IMR-90 (cell line): ENCODE data around the gene LMO4. TPM values are rescaled to one million over a fixed set of nuclear protein-coding genes. Genes with fewer than 3 reads are reported as not detected.

Experiments
- ATAC-seq: fragments of 200-7000 bp; cut with Tn5 transposase; 2 replicates; pipeline ENCODE4 v1.9.1; 2020; ENCODE audit warnings: low read depth, mild to moderate bottlenecking, moderate library complexity
- BruUV-seq: library from RNA; stranded (reverse); fragments of 400-500 nt; replicated peaks from 2 replicates; lab custom pipeline; 2021; lab: Mats Ljungman, UMichigan
- CTCF ChIA-PET: fragments of 300-600 bp; formaldehyde crosslinking; extraction: SDS; loops from one replicate; lab custom pipeline; 2021; ENCODE audit warnings: antibody characterized with exemption; lab: Yijun Ruan, JAX
- POLR2A ChIA-PET: fragments of 300-600 bp; sonication (Branson Sonifier 250); formaldehyde crosslinking; loops from one replicate; lab custom pipeline; 2022; ENCODE audit warnings: antibody characterized with exemption; ENCODE audit not compliant: unreplicated experiment; lab: Charles Lee
- DNase-seq: peaks from one replicate; pipeline ENCODE4 v3.0.0; 2013
- H2AFZ ChIP-seq: replicated peaks from 2 replicates; pipeline ENCODE3; 2013; ENCODE audit warnings: low read length, mild to moderate bottlenecking; ENCODE audit not compliant: poor library complexity
- H2AK5ac ChIP-seq: 2 replicates; pipeline ENCODE4 v1.6.1; 2013; ENCODE audit warnings: low read depth, low read length, inconsistent platforms
- H2AK9ac ChIP-seq: replicated peaks from 2 replicates; pipeline ENCODE3; 2013; ENCODE audit warnings: mild to moderate bottlenecking, low read depth, low read length, moderate library complexity; ENCODE audit not compliant: poor library complexity
- H2BK120ac ChIP-seq: 2 replicates; pipeline ENCODE4 v1.6.1; 2013; ENCODE audit warnings: low read depth, low read length, inconsistent platforms
- H2BK15ac ChIP-seq: 3 replicates; pipeline ENCODE4 v1.6.1; 2013; ENCODE audit warnings: low read depth, low read length, inconsistent platforms
- H2BK20ac ChIP-seq: 2 replicates; pipeline ENCODE4 v1.6.1; 2013; ENCODE audit warnings: low read depth, mild to moderate bottlenecking, inconsistent platforms, low read length, moderate library complexity
- H2BK5ac ChIP-seq: 2 replicates; pipeline ENCODE4 v1.6.1; 2013; ENCODE audit warnings: mild to moderate bottlenecking, low read depth, low read length, inconsistent platforms; ENCODE audit not compliant: poor library complexity, severe bottlenecking
- H3K14ac ChIP-seq: replicated peaks from 2 replicates; pipeline ENCODE4 v1.6.1; 2013; ENCODE audit warnings: low read depth, low read length, inconsistent platforms
- H3K18ac ChIP-seq: 2 replicates; pipeline ENCODE4 v1.6.1; 2013; ENCODE audit warnings: low read depth, low read length, control low read depth
- H3K23ac ChIP-seq: 2 replicates; pipeline ENCODE4 v1.6.1; 2013; ENCODE audit warnings: low read depth, low read length, inconsistent platforms
- H3K27ac ChIP-seq: 2 replicates; pipeline ENCODE4 v1.5.1; 2013; ENCODE audit warnings: mild to moderate bottlenecking, control low read depth, low read length; ENCODE audit not compliant: insufficient read depth
- H3K27me3 ChIP-seq: 2 replicates; pipeline ENCODE4 v1.6.1; 2013; ENCODE audit warnings: low read length; ENCODE audit not compliant: control insufficient read depth, insufficient read depth
- H3K36me3 ChIP-seq: 2 replicates; pipeline ENCODE4 v1.6.1; 2013; ENCODE audit warnings: low read length, mixed read lengths; ENCODE audit not compliant: control insufficient read depth, insufficient read depth
- H3K4ac ChIP-seq: 2 replicates; pipeline ENCODE4 v1.6.1; 2013; ENCODE audit warnings: low read depth, low read length, inconsistent platforms
- H3K4me1 ChIP-seq: 2 replicates; pipeline ENCODE4 v1.6.1; 2013; ENCODE audit warnings: low read length, mixed read lengths; ENCODE audit not compliant: control insufficient read depth, insufficient read depth
- H3K4me2 ChIP-seq: 2 replicates; pipeline ENCODE4 v1.6.1; 2013; ENCODE audit warnings: low read depth, mild to moderate bottlenecking, control low read depth, low read length, moderate library complexity
- H3K4me3 ChIP-seq: 2 replicates; pipeline ENCODE4 v1.5.1; 2013; ENCODE audit warnings: low read depth, mild to moderate bottlenecking, control low read depth, low read length, moderate library complexity; ENCODE audit not compliant: insufficient read depth
- H3K56ac ChIP-seq: 2 replicates; pipeline ENCODE4 v1.6.1; 2013; ENCODE audit warnings: low read length, inconsistent platforms; ENCODE audit not compliant: insufficient read depth; ENCODE audit errors: extremely low read depth
- H3K79me1 ChIP-seq, 2 experiments: 2 replicates each; pipeline ENCODE4 v1.6.1; 2013; ENCODE audit warnings: low read length in 2 of 2, inconsistent platforms in 1 of 2, low read depth in 1 of 2
- H3K9ac ChIP-seq: 2 replicates; pipeline ENCODE4 v1.6.1; 2013; ENCODE audit warnings: low read depth, low read length, control low read depth
- H3K9me1 ChIP-seq: 2 replicates; pipeline ENCODE4 v1.6.1; 2013; ENCODE audit warnings: low read length, inconsistent platforms; ENCODE audit not compliant: insufficient read depth
- H3K9me3 ChIP-seq: 2 replicates; pipeline ENCODE4 v1.6.1; 2013; ENCODE audit warnings: low read length; ENCODE audit not compliant: control insufficient read depth, insufficient read depth
- H4K20me1 ChIP-seq: 2 replicates; pipeline ENCODE4 v1.6.1; 2013; ENCODE audit warnings: low read length, inconsistent platforms; ENCODE audit not compliant: insufficient read depth
- H4K5ac ChIP-seq: 2 replicates; pipeline ENCODE4 v1.6.1; 2013; ENCODE audit warnings: mild to moderate bottlenecking, low read depth, low read length, control low read depth
- H4K8ac ChIP-seq, 2 experiments: 2 replicates each; pipeline ENCODE4 v1.6.1; 2013; ENCODE audit warnings: low read depth in 2 of 2, low read length in 2 of 2, control low read depth in 1 of 2, inconsistent platforms in 1 of 2
- H4K91ac ChIP-seq: 2 replicates; pipeline ENCODE4 v1.6.1; 2013; ENCODE audit warnings: low read depth, low read length, inconsistent platforms; ENCODE audit not compliant: insufficient read depth
- BHLHE40 ChIP-seq: fragments of 150-350 bp; IDR thresholded peaks from 2 replicates; pipeline ENCODE4 v1.6.1; 2016; ENCODE audit warnings: mild to moderate bottlenecking, low read depth, low read length
- CEBPB ChIP-seq: IDR thresholded peaks from 2 replicates; pipeline ENCODE4 v1.6.1; 2012; ENCODE audit warnings: low read depth, low read length, improper control_type of control experiment
- CHD1 ChIP-seq: IDR thresholded peaks from 2 replicates; pipeline ENCODE4 v1.6.1; 2012; ENCODE audit warnings: low read depth, low read length, improper control_type of control experiment
- CTCF ChIP-seq: conservative IDR thresholded peaks from 2 replicates; pipeline ENCODE4 v1.5.1; 2012; ENCODE audit warnings: mild to moderate bottlenecking, low read depth, low read length, improper control_type of control experiment
- ELK1 ChIP-seq: fragments of 150-350 bp; IDR thresholded peaks from 2 replicates; pipeline ENCODE4 v1.6.1; 2016; ENCODE audit warnings: low read depth, mild to moderate bottlenecking, low read length, moderate library complexity, borderline replicate concordance
- FOS ChIP-seq: fragments of 150-350 bp; IDR thresholded peaks from 2 replicates; pipeline ENCODE4 v1.6.1; 2016; ENCODE audit warnings: low read depth, low read length
- MAFK ChIP-seq: IDR thresholded peaks from 2 replicates; pipeline ENCODE4 v1.6.1; 2012; ENCODE audit warnings: low read depth, low read length, improper control_type of control experiment
- MAZ ChIP-seq: IDR thresholded peaks from 2 replicates; pipeline ENCODE4 v1.6.1; 2012; ENCODE audit warnings: low read depth, mild to moderate bottlenecking, low read length, improper control_type of control experiment, moderate library complexity, borderline replicate concordance
- NFE2L2 ChIP-seq: fragments of 150-350 bp; IDR thresholded peaks from 2 replicates; pipeline ENCODE4 v1.6.1; 2016; ENCODE audit warnings: low read depth, mild to moderate bottlenecking, low read length
- POLR2A ChIP-seq: IDR thresholded peaks from 2 replicates; pipeline ENCODE4 v1.6.1; 2012; ENCODE audit warnings: mild to moderate bottlenecking, low read depth, low read length
- RCOR1 ChIP-seq: IDR thresholded peaks from 2 replicates; pipeline ENCODE4 v1.6.1; 2012; ENCODE audit warnings: mild to moderate bottlenecking, low read length, improper control_type of control experiment; ENCODE audit not compliant: insufficient replicate concordance
- RFX5 ChIP-seq: IDR thresholded peaks from 2 replicates; pipeline ENCODE4 v1.8.0; 2012; ENCODE audit warnings: low read depth, mild to moderate bottlenecking, low read length, moderate library complexity
- SMC3 ChIP-seq: fragments of 150-350 bp; IDR thresholded peaks from 2 replicates; pipeline ENCODE4 v1.6.1; 2016; ENCODE audit warnings: low read depth, mild to moderate bottlenecking, antibody characterized with exemption, low read length, moderate library complexity
- USF2 ChIP-seq: fragments of 150-350 bp; IDR thresholded peaks from 2 replicates; pipeline ENCODE4 v1.6.1; 2017; ENCODE audit warnings: mild to moderate bottlenecking, antibody characterized with exemption, low read length, low read depth
- WGBS, 2 experiments: methylation state at CpG; one replicate each; pipeline versions ENCODE4 v1.1.5 to v1.1.7; 2013; ENCODE audit warnings: missing lambda C conversion rate in 2 of 2; ENCODE audit not compliant: insufficient read length in 1 of 2; ENCODE audit errors: extremely low coverage in 2 of 2; 5-methylcytosine and 5-hydroxymethylcytosine counted together
- dilution Hi-C: fragments of 300-500 bp; cut with HindIII; formaldehyde crosslinking; loops from one replicate; pipeline ENCODE4 v1.14.3; 2018; ENCODE audit warnings: low sequenced_read_pairs; ENCODE audit not compliant: unreplicated experiment
- in situ Hi-C: fragments of 300-500 bp; cut with MboI; formaldehyde crosslinking; loops from 3 replicates; pipeline ENCODE4 v1.14.3; 2019; ENCODE audit warnings: low sequenced_read_pairs, inconsistent platforms, mixed read lengths
- intact Hi-C: fragments of 100-400 bp; cut with micrococcal nuclease; formaldehyde crosslinking; loops from 2 replicates; pipeline ENCODE4 v1.10.0; 2022
- polyA plus RNA-seq, 3 experiments: library from polyadenylated mRNA; depleted of rRNA; stranded (reverse); fragments of >200 nt; gene quantifications; 2 replicates each; pipeline ENCODE4 v1.2.3, GENCODE V29; 2012; ENCODE audit warnings: low replicate concordance in 1 of 3
- total RNA-seq: library from RNA; depleted of rRNA; stranded (reverse); fragments of >200 nt; gene quantifications from 2 replicates; pipeline ENCODE4 v1.2.3, GENCODE V29; 2012

LMO4 gene
- total and polyA plus RNA-seq, 2 of the 4 experiments (the other 2 are of a cell fraction), result 98.9 to 109 TPM

DNA sequence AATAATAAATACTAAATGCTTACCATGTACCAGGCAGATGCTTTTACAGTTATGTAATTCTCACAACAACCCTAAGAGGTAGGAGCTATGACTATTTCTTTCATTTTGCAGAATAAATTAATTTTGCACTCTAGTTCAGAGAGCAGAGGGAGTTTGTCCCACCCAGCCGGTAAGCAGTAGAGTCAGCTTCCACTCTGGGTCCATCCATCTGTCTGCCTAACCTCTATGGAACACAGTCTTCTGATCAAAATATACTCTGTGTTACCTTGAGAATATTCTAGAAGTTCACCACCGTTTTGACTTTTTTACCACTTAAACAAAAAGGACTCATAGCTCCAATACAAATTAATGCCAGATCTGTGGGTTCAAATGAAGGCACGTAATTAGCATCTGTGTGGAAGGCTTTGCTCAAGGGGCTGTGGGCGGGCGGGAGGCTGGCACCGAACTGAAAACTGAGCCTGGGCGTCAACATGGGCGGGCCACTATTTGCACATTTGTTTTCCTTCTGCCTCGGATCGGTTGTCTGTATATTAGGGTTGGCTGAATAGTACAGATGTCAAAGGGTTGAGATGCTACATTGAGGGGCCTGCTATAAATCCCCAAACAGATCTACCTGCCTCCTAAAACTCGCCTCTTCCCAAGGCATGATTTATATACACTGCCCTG is 33.1 kb upstream of the LMO4 start (continued):
- TF ChIP-seq FOS, result no peak

- ChIA-PET CTCF (no interaction called here), POLR2A (no interaction called here)
- no peaks in the 10 kb centered on the region for H3K9me1 ChIP-seq
- no peak overlapping the region for H2AK9ac ChIP-seq
- H4K5ac ChIP-seq, result no peak overlapping the region
- H2BK5ac ChIP-seq, result no peak overlapping the region
- no peak overlapping the region for H3K14ac ChIP-seq
- no peak overlapping the region for H3K4ac ChIP-seq
- no peak overlapping the region for H3K4me3 ChIP-seq
- H3K9ac ChIP-seq, result no peak overlapping the region
- no CpG with 5 or more reads among the region's 6 CpGs for WGBS, 2 experiments
- ATAC-seq (no peak), DNase-seq (no peak)
- in situ Hi-C loops (loop anchor here (10.0 to 25.0 kb wide), 2 partner anchors 1019 to 1266 kb away; no protein-coding TSS in a partner anchor), dilution Hi-C loops (no loop called here), intact Hi-C loops (loop anchor here (10.0 kb wide), 1 partner anchor 889 kb away; no protein-coding TSS in a partner anchor)
- no peaks in the 10 kb centered on the region for H3K9me3 ChIP-seq
- H3K27ac ChIP-seq, result no peak overlapping the region
- H2BK15ac ChIP-seq, result no peak overlapping the region
- H3K4me2 ChIP-seq, result no peak overlapping the region
- H3K4me1 ChIP-seq, result no peaks in the 10 kb centered on the region
- H4K8ac ChIP-seq, result no peak overlapping the region
- H3K23ac ChIP-seq, result no peak overlapping the region
- H2BK20ac ChIP-seq, result no peak overlapping the region
- no peak overlapping the region for H3K56ac ChIP-seq
- no peak overlapping the region for H4K91ac ChIP-seq
- no peak overlapping the region for H2AK5ac ChIP-seq
- no peak overlapping the region for H3K18ac ChIP-seq
- BruUV-seq, result no TSS peak
- H3K27me3 ChIP-seq, result no peaks in the 10 kb centered on the region; the same call in none of the 2 replicates
- no peak overlapping the region for H2AFZ ChIP-seq
- no peaks in the 10 kb centered on the region for H4K20me1 ChIP-seq
- H2BK120ac ChIP-seq, result no peak overlapping the region
- no peaks in the 10 kb centered on the region for H3K79me1 ChIP-seq
- no peaks in the 10 kb centered on the region for H3K36me3 ChIP-seq
- TF ChIP-seq MAFK, result no peak
- no peak for TF ChIP-seq BHLHE40
- TF ChIP-seq USF2, result no peak
- TF ChIP-seq NFE2L2, result no peak
- TF ChIP-seq RCOR1, result no peak
- no peak for TF ChIP-seq CEBPB
- TF ChIP-seq SMC3, result no peak
- TF ChIP-seq MAZ, result no peak
- no peak for TF ChIP-seq ELK1
- TF ChIP-seq POLR2A, result no peak
- no peak for TF ChIP-seq CHD1
- TF ChIP-seq FOS, result no peak
- no peak for TF ChIP-seq RFX5
- no peak for TF ChIP-seq CTCF
These were observed 32.5 kb upstream of the LMO4 start for GRCh38 chr1:87296206-87296605.
